ENCODE measurements around the gene RBMY1A1.
"Not testable (repeated sequence)": the region's sequence is repeated elsewhere in the genome, so short reads cannot be mapped to it uniquely, and the experiment has no call there.

GRCh38 chrY:21596287-21596686, 61.6 kb downstream of the RBMY1A1 start:
- not testable (repeated sequence) for TF ChIP-seq POLR2AphosphoS5 (IDR thresholded peaks at IDR 0.05); CTCF (IDR thresholded peaks at IDR 0.05 in 8 of 11, conservative IDR thresholded peaks at IDR 0.05 in 3 of 11); POLR2A (IDR thresholded peaks at IDR 0.05)
